GM18867 (cell line): ENCODE data around the gene SPATA13.
"Not testable (repeated sequence)": the region's sequence is repeated elsewhere in the genome, so short reads cannot be mapped to it uniquely, and the experiment has no call there.

Experiments used
- ATAC-seq: cut with Tn5 transposase; IDR thresholded peaks from one replicate; pipeline ENCODE4 v1.9.1; 2021; ENCODE audit warnings: mild to moderate bottlenecking, moderate library complexity; ENCODE audit not compliant: unreplicated experiment

Gene SPATA13

DNA sequence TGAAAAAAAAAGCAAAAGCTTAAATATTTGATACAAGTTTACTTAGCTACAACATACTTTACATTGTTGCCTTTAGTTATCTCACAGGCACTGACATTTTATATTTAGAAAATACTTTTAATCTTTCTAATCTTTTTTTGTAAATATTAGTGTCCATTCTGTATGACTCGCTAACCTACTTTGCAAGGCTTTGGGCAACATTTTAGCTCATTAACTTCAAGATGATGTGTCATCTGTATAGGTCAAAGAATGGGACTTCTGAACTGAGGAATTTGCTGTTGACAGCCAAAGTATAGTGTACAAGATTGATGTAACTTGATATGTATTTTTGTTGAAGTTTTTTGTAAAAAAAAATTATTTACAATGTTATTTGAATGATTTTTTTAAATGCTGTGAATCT, 146.1 kb downstream of the SPATA13 start:
- ATAC-seq = no peak

DNA sequence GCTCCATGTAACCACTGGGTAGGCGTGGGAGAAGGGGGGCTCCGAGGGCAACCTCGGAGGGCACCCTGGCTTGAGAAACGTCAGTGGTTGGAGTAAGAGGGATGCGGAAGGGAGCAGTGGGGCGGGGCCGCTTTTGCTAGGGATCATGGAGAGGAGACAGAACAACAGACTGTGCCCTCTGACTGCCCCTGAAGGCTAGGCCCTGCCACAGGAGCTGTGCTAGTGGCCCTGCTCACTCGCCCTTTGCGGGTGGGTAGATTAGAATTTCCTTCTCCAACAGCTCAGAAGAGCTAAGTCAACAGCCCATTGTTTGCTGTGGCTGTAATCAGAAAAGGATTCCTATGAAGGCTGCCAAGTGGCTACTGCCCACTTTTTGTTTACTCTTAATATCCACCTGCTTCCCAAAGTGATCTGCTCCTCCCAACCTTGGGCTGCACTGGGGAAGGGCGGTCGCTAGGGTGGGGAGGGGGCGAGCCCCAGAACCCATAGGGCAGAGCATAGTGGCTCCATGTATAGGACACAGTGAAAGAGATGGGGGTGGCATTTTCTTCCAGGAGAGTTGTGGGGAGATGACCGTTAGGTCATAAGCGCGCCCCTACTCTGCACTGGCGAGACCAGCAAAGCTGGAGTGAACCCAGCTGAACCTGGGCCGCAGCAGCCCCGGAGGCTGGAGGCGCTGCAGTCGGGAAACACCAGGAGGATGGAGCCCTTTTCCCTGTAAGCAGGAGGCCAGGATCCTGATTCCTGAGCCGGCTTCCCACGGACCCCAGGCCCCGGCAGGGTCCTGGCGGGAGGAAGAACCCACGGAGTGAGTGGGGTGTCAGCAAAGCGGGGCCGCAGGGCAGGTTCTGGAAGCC, 146.9 kb downstream of the SPATA13 start:
- ATAC-seq = no peak

DNA sequence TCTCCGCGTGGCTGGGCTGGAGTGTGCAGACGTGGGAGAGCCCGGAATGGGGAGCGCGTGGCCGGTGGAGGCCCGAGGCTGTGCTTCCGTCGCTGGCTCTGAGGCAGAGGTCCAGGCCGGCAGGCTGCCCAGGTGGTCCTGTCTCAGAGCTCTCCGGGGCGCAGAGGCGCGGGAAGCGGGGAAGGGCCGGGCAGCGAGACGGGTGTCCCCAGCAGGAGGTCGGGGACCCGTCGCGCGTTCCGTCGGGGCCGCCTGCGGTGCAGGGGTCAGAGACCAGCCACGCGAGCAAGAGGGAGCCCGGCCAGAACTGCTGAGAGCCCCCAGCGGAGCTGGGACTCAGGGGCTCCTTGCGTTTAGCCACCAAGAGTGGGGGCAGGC, 147.5 kb downstream of the SPATA13 start:
- no peak for ATAC-seq

DNA sequence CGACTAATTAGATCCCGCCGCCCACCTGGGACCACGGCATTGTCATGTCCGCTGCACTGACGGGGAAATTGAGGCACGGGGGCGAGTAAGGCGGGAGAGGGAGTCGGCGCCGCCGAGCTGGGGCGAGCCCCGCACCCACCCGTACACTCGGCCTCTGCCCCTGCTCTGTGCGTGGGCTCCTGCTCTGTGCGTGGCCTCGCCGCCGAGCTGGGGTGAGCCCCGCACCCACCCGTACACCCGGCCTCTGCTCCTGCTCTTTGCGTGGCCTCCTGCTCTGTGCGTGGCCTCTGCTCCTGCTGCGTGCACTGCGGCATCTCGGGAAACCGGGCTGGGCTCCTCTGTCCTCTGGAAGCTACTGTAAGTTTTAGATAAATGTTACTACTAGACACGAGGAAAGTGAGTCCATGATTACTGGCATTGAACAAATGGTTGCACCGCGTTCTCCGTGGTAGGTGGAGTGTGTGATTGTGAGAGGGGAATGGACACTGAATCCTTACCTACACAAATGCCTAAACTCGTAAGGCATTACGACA, 148.0 kb downstream of the SPATA13 start:
- no peak for ATAC-seq

DNA sequence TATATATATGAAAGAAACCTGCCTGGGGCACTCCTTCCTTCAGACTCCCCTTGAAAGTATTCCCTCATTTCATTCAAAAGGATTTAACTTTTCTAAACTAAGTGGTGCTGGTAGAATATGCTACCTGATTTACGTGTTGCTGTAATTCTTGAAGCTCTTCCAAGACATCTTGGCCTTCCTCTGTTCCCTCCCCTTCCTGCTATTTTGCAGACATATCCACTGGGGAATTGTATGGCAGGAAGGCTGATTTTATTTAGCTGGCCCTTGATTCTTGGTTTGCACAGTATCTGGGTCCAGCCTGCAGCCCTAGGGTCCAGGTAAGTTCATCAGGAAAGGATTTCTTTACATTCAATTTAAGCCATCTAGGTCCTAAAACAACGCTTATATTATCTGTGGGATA, 148.8 kb downstream of the SPATA13 start, which contains the start of gene C1QTNF9:
Gene C1QTNF9 (plus strand): TSS at position 281 of the 400 bp plus-strand sequence. CDS start 6,424 bp downstream, outside the sequence.
- not testable (repeated sequence) for ATAC-seq

DNA sequence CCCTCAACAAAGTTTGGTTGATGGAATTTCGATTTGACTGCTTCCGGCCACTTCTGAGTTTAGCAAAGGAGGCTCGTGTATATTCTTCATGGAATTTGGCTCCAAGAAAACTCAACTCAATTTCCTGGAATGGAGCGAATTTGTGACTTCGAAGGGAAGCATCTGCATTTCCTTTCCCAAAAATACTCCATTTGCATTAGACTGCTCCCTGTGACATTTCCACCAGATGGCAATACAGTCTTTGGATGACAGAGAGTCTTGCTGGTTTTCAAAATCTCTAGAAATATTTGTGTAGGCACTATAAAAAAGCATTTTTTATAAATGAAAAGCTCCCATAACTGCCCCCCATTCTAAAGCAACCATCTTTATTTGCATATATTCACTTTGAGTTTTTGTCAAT, 152.9 kb downstream of the SPATA13 start:
- ATAC-seq = no peak

DNA sequence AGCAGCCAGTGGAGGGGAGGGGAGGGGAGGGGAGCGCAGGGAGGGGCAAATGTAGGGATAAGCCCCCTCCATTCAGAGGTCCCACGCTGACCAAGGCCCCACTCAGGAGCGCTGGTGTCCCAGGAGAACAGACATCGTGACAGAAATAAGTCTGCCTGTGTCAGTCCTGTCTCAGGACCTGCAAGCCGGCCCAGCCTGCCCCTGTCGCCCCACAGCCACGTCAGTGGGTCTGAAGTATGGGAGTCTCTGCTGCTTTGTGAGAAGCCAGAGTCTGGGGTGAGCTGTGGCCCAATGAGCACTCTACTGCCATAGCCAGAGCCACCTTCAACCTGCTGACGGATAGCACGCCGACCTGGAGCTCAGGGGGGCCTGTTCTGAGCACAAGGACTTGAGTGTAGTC, 157.3 kb downstream of the SPATA13 start:
- not testable (repeated sequence) for ATAC-seq

DNA sequence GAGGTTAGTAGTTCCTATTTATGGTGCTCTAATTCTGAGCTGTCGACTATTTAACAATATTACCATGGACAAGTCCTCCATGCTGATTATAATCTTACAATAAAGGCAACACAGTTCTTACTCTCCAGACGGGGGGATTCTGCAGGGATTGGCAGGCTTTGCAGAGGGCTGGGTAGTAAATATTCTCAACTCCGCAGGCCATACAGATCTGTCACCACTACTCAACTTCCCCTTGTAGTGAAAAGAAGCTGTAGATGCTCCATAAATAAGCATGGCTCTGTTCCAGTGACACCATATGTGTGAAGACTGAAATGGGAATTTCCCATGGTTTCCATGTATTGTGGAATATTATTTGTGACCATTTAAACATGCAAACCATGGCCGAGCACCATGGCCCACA, 158.4 kb downstream of the SPATA13 start:
- not testable (repeated sequence) for ATAC-seq

DNA sequence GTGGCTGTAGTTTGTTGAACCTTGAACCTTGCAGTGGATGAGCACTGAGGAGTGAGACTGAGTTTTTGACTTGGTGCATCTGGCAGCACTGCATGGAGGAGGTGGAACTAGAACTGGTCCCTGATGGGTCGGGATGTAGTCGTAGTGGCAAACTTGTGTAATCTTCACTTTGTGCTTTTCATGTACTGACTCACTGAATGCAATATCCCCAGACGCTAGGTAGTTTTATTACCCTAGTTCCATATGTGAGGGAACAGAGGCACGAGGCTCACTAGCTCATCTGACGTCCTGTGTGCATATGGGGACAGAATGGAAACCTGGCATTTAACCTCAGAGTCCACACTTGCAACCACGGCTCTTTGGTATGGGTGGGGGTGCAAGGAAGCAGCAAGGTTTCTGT, 159.1 kb downstream of the SPATA13 start:
- not testable (repeated sequence) for ATAC-seq

DNA sequence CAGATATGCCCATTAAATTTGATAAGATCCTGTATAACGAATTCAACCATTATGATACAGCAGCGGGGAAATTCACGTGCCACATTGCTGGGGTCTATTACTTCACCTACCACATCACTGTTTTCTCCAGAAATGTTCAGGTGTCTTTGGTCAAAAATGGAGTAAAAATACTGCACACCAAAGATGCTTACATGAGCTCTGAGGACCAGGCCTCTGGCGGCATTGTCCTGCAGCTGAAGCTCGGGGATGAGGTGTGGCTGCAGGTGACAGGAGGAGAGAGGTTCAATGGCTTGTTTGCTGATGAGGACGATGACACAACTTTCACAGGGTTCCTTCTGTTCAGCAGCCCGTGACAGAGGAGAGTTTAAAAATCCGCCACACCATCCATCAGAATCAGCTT, 160.9 kb downstream of the SPATA13 start:
- not testable (repeated sequence) for ATAC-seq

DNA sequence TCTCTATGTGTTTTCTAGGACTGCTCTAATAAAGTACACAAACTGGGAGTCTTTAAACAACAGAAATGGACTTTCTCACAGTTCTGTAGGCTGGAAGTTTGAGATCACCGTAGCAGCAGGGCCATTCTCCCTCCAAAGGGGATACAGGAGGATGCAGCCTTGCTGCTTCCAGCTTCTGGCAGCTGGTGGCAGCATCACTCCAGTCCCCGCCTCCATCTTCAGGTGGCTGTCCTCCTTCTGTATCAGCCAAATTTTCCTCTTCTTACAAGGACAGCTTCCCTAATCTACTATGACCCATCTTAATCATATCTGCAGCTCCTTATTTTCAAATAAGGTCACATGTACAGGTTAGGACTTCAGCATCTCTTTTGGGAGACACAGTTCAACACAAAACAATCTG, 161.9 kb downstream of the SPATA13 start:
- ATAC-seq = not testable (repeated sequence)

DNA sequence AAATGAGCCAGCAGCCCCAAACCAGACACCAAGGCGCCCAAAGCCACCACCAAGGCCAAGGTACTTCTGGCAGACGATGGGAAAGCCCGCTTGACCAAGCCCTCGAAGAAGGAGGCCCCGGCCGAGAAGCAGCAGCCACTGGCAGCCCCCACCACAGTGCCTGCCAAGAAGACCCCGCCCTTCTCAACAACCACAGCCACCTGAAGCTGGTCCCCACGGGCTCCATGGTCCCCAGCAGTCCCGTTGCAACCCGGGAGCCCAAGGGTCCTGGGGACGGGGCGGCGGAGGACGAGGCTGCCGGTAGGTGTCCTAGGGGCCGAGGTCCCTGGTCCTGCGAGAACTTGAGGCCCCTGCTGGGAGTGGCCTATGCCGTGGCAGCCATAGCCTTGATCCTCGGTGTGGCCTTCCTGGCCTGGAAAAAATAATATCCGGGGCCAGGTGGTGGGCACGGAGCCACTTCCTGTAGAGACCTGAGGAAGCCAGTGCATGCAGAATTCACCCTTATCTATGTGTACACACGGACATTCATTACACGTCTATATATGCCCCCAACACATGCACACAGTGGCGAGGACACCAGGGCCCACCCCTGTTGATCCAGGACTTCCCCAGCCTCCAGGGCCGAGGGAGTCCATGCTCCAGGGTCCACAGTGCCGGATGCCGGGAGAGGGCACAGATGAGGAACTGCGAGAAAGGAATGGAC, 162.7 kb downstream of the SPATA13 start:
- ATAC-seq = no peak

DNA sequence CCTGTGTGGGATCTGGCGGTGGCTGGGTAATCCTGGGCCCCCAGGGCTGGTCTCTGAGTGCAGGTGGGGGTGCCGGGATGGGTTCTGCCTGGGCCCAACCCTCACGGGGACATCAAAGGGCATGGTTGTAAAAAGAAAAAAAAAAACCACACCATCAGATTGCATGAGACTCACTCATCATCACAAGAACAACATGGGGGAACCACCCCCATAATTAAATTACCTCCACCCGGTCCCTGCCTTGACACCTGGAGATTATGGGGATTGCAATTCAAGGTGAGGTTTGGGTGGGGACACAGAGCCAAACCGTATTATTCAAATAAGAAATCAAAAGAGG, 163.2 kb downstream of the SPATA13 start:
- no peak for ATAC-seq

DNA sequence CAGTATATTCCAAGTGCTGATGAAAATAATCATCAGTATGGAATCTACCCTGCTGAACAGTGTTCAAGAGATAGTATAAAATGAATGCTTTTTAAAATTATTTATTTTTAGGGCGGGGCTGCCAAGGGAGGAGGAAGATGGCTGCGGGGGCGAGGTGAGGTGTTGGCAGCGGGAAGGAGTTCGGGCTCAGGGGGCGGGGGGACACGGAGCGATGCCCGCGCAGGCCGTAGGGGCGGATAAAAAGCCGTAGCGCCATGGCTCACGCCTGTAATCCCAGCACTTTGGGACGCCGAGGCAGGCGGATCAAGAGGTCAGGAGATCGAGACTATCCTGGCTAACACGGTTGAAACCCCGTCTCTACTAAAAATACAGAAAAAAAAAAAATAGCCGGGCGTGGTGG, 167.1 kb downstream of the SPATA13 start:
- ATAC-seq = not testable (repeated sequence)

DNA sequence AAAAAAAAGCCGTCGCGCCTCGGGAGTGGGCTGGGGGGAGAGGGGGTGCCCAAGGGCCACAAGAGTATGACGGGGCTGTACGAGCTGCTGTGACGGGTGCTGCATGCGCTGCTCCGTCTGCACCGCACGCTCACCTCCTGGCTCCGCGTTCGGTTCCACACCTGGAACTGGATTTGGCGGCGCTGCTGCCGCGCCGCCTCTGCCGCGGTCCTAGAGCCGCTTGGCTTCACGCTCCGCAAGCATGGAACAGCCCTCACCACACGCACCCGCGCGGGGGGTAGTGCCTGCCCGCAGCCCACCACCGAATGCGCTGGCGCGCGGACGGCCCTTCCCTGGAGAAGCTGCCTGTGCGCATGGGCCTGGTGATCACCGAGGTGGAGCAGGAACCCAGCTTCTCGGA, 167.6 kb downstream of the SPATA13 start:
- no peak for ATAC-seq

DNA sequence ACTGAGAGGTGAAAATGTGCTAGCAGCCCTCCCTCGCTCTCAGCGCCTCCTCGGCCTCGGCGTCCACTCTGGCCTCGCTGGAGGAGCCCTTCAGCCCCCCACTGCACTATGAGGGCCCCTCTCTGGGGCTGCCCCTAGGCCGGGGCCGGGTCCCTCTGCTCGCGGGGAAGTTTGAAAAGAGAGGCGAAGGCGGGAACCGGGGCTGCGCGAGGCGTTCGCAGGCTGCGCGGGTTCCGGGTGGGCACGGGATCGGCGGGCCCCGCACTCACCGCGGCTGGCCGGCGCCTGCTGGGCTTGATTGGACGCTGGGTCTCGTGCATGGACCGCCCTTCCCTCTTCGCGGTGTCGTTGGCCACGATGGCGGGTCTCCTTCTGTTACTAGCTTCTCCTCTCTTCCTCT, 178.2 kb downstream of the SPATA13 start:
- no peak for ATAC-seq

DNA sequence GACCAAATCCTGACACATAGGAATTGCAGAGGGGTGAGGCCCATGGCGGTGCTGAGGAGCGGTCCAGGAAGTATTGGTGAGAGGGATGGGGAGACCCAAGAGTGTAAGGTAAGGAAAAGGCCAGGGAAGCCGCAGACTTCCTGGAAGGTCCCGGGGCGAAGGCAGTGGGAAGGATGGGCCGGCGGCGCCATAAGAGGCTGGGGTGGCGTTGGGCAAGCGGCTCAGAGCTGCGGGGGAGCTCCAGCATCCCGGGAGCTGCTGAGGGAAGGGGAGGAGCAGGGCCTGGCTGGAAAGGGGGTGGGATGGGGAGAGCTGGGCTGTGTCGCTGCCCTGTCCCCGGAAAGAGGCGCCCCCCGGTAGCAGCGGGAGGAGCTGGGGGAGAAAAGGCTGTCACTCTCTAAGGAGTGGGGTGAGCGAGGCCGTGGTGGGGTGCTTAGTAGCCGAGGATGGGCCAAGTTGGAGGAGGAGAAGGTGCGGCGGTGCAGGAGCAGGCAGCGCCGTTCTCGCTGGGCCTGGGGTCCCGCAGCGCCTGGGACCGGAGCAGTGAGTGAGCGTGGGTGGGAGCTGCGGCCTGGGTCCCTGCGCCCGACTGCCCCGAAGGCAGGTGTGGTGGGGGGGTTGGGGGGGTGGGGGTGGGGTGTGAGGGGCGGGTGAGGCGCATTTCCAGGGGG, 179.6 kb downstream of the SPATA13 start:
- ATAC-seq = no peak

DNA sequence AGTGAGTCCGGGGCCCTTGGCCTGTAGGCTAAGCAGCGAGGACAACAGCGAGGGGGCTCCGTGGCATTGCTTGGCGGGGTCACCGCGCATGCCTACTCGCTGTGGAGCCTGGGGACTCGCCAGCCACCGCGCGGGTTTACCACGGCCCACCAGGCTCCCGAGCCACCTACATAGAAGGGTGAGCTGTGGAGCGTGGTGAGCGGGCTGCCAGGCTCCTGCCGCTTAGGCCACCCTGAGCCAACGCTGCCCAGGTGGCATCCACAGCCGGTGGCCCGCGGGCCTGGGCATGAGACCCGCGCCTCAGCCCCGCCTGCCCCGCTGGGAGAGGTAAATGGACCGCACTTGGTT, 180.1 kb downstream of the SPATA13 start:
- no peak for ATAC-seq

DNA sequence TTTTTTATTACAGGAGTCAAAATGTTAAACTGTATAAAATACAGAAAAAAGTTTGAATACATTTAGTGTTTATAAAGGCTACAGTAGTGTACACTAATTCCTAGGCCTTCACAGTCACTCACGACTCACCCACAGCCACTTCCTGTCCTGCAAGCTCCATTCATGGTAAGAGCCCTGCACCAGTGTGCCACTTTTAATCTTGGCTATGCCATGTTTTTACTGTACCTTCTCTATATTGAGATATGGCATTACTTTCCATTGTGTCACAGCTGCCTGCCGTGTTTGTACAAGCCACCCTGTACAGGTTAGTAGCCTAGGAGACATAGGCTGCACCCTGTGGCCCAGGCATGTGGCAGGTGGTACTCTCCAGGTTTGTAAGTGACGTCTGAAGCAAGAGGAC, 180.9 kb downstream of the SPATA13 start:
- no peak for ATAC-seq

DNA sequence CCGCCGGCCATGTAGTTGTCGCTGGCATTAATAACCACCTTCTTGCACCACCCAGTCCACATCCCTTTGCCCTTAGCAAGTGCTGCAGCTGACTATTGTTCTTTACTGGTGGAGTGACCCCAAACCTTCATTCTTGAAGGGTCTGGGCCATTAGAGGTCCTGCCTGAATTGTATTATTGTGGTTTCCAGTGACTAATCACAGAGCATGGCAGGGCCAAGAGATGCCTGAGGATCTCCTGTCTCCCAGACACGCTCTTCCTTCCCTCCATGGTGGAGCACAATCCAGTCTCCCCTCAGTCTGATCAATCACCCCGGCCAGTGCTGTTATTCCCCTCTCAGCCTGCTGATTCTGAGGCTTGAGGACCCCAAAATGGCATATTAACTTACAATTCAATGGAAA, 187.9 kb downstream of the SPATA13 start:
- no peak for ATAC-seq

DNA sequence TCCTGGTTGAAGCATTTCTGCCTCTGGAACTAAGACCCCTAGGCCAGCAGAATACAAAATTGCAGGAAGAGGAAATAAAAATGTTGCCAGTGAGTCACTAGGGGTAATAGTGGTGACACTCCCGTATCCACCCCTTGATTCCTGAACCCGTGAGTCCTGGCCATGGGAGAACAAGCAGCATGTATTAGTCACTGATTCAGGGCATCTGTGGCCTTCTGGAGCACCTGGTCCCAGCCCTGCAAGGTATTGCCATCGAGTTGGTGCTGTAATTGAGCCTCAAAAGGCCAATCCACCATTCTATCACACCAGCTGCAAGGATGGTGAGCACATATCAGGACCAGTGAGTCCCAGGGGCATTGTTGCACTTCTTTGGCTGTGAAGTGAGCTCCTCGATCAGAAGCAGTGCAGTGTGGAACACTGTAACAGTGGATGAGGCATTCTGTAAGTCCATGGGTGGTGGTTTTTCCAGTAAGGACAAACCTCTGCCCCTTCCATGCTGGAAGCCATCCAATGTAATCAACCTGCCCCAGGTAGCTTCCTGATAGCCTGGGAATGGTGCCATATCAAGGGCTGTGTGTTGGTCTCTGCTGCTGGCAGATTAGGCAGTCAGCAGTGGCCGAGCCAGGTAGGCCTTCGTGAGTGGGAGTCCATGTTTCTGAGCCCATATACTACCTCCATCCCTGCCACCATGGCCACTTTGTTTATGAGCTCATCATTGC, 188.4 kb downstream of the SPATA13 start:
- no peak for ATAC-seq
